Measurements from ENCODE around the gene CHRNA3.

DNA sequence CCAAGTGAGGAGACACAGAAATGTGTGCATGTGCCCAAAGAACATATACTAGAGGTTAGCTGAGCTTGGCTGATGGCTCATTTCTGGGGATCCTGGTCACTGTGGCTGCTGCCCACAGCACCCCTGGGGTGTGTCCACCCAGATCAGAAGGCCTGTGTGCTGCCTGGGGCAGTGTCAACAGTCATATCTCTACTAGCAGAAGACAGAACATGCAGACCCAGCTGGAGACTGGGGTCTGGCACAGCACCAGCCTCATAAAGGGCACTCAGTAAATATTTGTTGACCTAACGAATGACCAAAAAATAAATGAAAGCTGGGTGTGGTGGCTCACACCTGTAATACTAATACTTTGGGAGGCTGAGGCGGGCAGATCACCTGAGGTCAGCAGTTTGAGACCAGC lies 16.4 kb downstream of the CHRNA3 start:
- TF ChIP-seq, protein P1, sequence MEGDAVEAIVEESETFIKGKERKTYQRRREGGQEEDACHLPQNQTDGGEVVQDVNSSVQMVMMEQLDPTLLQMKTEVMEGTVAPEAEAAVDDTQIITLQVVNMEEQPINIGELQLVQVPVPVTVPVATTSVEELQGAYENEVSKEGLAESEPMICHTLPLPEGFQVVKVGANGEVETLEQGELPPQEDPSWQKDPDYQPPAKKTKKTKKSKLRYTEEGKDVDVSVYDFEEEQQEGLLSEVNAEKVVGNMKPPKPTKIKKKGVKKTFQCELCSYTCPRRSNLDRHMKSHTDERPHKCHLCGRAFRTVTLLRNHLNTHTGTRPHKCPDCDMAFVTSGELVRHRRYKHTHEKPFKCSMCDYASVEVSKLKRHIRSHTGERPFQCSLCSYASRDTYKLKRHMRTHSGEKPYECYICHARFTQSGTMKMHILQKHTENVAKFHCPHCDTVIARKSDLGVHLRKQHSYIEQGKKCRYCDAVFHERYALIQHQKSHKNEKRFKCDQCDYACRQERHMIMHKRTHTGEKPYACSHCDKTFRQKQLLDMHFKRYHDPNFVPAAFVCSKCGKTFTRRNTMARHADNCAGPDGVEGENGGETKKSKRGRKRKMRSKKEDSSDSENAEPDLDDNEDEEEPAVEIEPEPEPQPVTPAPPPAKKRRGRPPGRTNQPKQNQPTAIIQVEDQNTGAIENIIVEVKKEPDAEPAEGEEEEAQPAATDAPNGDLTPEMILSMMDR (IDR thresholded peaks at IDR 0.05) = no peak
- no peak for TF ChIP-seq POLR2A (IDR thresholded peaks at IDR 0.05)
